ENCODE results near the gene THAP4.

The THAP4 gene

GRCh38 chr2:241637018-241637794, at the start of gene THAP4, which contains the start of gene ATG4B:
Gene THAP4 (minus strand): TSS chr2:241637158. CDS start chr2:241637017, 141 bp downstream.
Gene ATG4B (plus strand): TSS chr2:241637693. CDS start chr2:241637715, 22 bp downstream.
- H3K4me3 ChIP-seq (ENCODE audit: low read depth, low read length) = peak within 1 kb of the TSS; percentile 86
- TF ChIP-seq CTCF (IDR thresholded peaks at IDR 0.05; ENCODE audit: low read depth, low read length) = no peak

- no peak for TF ChIP-seq CTCF (IDR thresholded peaks at IDR 0.05; ENCODE audit: low read depth, low read length)
- H3K4me3 ChIP-seq (ENCODE audit: low read depth, low read length) = peak overlapping the region; percentile 95
Observed at GRCh38 chr2:241686324-241686649, 49.3 kb upstream of the THAP4 start.

- no peak for TF ChIP-seq CTCF (IDR thresholded peaks at IDR 0.05; ENCODE audit: low read depth, low read length)
- H3K4me3 ChIP-seq (ENCODE audit: low read depth, low read length) = no peak overlapping the region; the same call in 1 of the 2 replicates
Observed at GRCh38 chr2:241680827-241681599, 44.1 kb upstream of the THAP4 start.

GRCh38 chr2:241680044-241680443, 43.1 kb upstream of the THAP4 start:
- no peak overlapping the region for H3K4me3 ChIP-seq (ENCODE audit: low read depth, low read length)
- TF ChIP-seq CTCF (IDR thresholded peaks at IDR 0.05; ENCODE audit: low read depth, low read length) = no peak

GRCh38 chr2:241678784-241679540, 42.0 kb upstream of the THAP4 start:
- TF ChIP-seq CTCF (IDR thresholded peaks at IDR 0.05; ENCODE audit: low read depth, low read length) = no peak
- H3K4me3 ChIP-seq (ENCODE audit: low read depth, low read length) = no peak overlapping the region

GRCh38 chr2:241678307-241678706, 41.3 kb upstream of the THAP4 start:
- no peak overlapping the region for H3K4me3 ChIP-seq (ENCODE audit: low read depth, low read length)
- no peak for TF ChIP-seq CTCF (IDR thresholded peaks at IDR 0.05; ENCODE audit: low read depth, low read length)

Measured in WI38 (cell line).